Limb (tissue), 2 donors: ENCODE data around the gene RHOBTB1.
"Not testable (repeated sequence)": the region's sequence is repeated elsewhere in the genome, so short reads cannot be mapped to it uniquely, and the experiment has no call there.

ENCODE experiments used
- DNase-seq, 2 donors: peaks; one replicate each; pipeline ENCODE4 v3.0.0-alpha.2; 2016; ENCODE audit errors: extremely low spot score in 2 of 2

The RHOBTB1 gene

GRCh38 chr10:60869652-60870415 lies 74.2 kb downstream of the RHOBTB1 start:
- DNase-seq = no peak

GRCh38 chr10:60868946-60869345 lies 75.0 kb downstream of the RHOBTB1 start:
- DNase-seq = no peak

- no peak for DNase-seq
Observed at GRCh38 chr10:60865198-60865783, 78.7 kb downstream of the RHOBTB1 start.

GRCh38 chr10:60863796-60864195 lies 80.2 kb downstream of the RHOBTB1 start:
- DNase-seq = no peak

- no peak for DNase-seq
Observed at GRCh38 chr10:60862517-60862916, 81.5 kb downstream of the RHOBTB1 start.

- no peak for DNase-seq
Observed at GRCh38 chr10:60856405-60856804, 87.6 kb downstream of the RHOBTB1 start.

GRCh38 chr10:60853637-60854036 lies 90.3 kb downstream of the RHOBTB1 start:
- DNase-seq = no peak

GRCh38 chr10:60853107-60853506 lies 90.9 kb downstream of the RHOBTB1 start:
- DNase-seq = no peak

GRCh38 chr10:60849740-60850139 lies 94.2 kb downstream of the RHOBTB1 start:
- DNase-seq = no peak

- no peak for DNase-seq
Observed at GRCh38 chr10:60849217-60849616, 94.8 kb downstream of the RHOBTB1 start.

- DNase-seq = no peak
Observed at GRCh38 chr10:60848680-60849079, 95.3 kb downstream of the RHOBTB1 start.

- peak in 1 of 2 donors; percentile 43 for DNase-seq
Observed at GRCh38 chr10:60848126-60848525, 95.9 kb downstream of the RHOBTB1 start.

- no peak for DNase-seq
Observed at GRCh38 chr10:60846173-60846572, 97.8 kb downstream of the RHOBTB1 start.

GRCh38 chr10:60845038-60845437 lies 98.9 kb downstream of the RHOBTB1 start:
- DNase-seq = no peak

GRCh38 chr10:60842694-60843093 lies 101.3 kb downstream of the RHOBTB1 start:
- DNase-seq = no peak

GRCh38 chr10:60841227-60841626 lies 102.8 kb downstream of the RHOBTB1 start:
- DNase-seq = not testable (repeated sequence)

GRCh38 chr10:60835049-60835448 lies 108.9 kb downstream of the RHOBTB1 start:
- no peak for DNase-seq

- no peak for DNase-seq
Observed at GRCh38 chr10:60834401-60834800, 109.6 kb downstream of the RHOBTB1 start.

- DNase-seq = not testable (repeated sequence)
Observed at GRCh38 chr10:60832136-60832535, 111.8 kb downstream of the RHOBTB1 start.

GRCh38 chr10:60828489-60828852 lies 115.5 kb downstream of the RHOBTB1 start:
- DNase-seq = no peak

GRCh38 chr10:60827791-60828488 lies 116.0 kb downstream of the RHOBTB1 start:
- DNase-seq = no peak

- no peak for DNase-seq
Observed at GRCh38 chr10:60825520-60825919, 118.5 kb downstream of the RHOBTB1 start.

- no peak for DNase-seq
Observed at GRCh38 chr10:60823324-60823723, 120.7 kb downstream of the RHOBTB1 start.
